Mucosa of rectum (tissue), 2 donors: ENCODE results near the gene ID2.

ENCODE experiments used
- H3K27ac ChIP-seq, 2 donors: one replicate each; pipeline ENCODE4 v1.7.0; 2013; ENCODE audit warnings: inconsistent platforms in 2 of 2, low read depth in 2 of 2, low read length in 2 of 2
- H3K27me3 ChIP-seq, 2 donors: one replicate each; pipeline ENCODE4 v1.7.0; 2013; ENCODE audit warnings: low read length in 2 of 2; ENCODE audit not compliant: control insufficient read depth in 2 of 2, insufficient read depth in 2 of 2
- H3K36me3 ChIP-seq, 2 donors: one replicate each; pipeline ENCODE4 v1.7.0; 2013; ENCODE audit warnings: low read length in 2 of 2; ENCODE audit not compliant: control insufficient read depth in 2 of 2, insufficient read depth in 2 of 2
- H3K4me1 ChIP-seq, 2 donors: one replicate each; pipeline ENCODE4 v1.7.0; 2013; ENCODE audit warnings: low read length in 2 of 2, mild to moderate bottlenecking in 1 of 2; ENCODE audit not compliant: control insufficient read depth in 2 of 2, insufficient read depth in 2 of 2
- H3K4me3 ChIP-seq, 2 donors: one replicate each; pipeline ENCODE4 v1.7.0; 2013; ENCODE audit warnings: low read length in 2 of 2
- H3K9ac ChIP-seq, 2 donors: one replicate each; pipeline ENCODE4 v1.7.0; 2013; ENCODE audit warnings: low read length in 2 of 2, low read depth in 1 of 2, mild to moderate bottlenecking in 1 of 2
- H3K9me3 ChIP-seq, 2 donors: one replicate each; pipeline ENCODE4 v1.7.0; 2013; ENCODE audit warnings: low read length in 2 of 2; ENCODE audit not compliant: control insufficient read depth in 2 of 2
- donor health status: healthy.
- donor health status: Normal muscosa, but diverticular disease.

The ID2 gene

GRCh38 chr2:8658064-8658862, 23.6 kb upstream of the ID2 start:
- H3K4me3 ChIP-seq, result no peak overlapping the region
- no peaks in the 10 kb centered on the region for H3K27me3 ChIP-seq
- no peaks in the 10 kb centered on the region for H3K4me1 ChIP-seq
- no peaks in the 10 kb centered on the region for H3K9me3 ChIP-seq
- H3K27ac ChIP-seq, result no peak overlapping the region
- H3K36me3 ChIP-seq, result no peaks in the 10 kb centered on the region
- H3K9ac ChIP-seq, result no peak overlapping the region

- no peaks in the 10 kb centered on the region for H3K36me3 ChIP-seq
- no peak overlapping the region for H3K27ac ChIP-seq
- no peak overlapping the region for H3K4me3 ChIP-seq
- H3K4me1 ChIP-seq, result no peaks in the 10 kb centered on the region
- no peaks in the 10 kb centered on the region for H3K27me3 ChIP-seq
- no peaks in the 10 kb centered on the region for H3K9me3 ChIP-seq
- H3K9ac ChIP-seq, result no peak overlapping the region
Measured at GRCh38 chr2:8659092-8659734, 22.6 kb upstream of the ID2 start.

- H3K4me1 ChIP-seq, result no peaks in the 10 kb centered on the region
- no peaks in the 10 kb centered on the region for H3K9me3 ChIP-seq
- H3K36me3 ChIP-seq, result no peaks in the 10 kb centered on the region
- no peaks in the 10 kb centered on the region for H3K27me3 ChIP-seq
- no peak overlapping the region for H3K9ac ChIP-seq
- no peak overlapping the region for H3K27ac ChIP-seq
- H3K4me3 ChIP-seq, result no peak overlapping the region
Measured at GRCh38 chr2:8659735-8660492, 21.9 kb upstream of the ID2 start.

GRCh38 chr2:8661235-8661634, 20.6 kb upstream of the ID2 start:
- Histone ChIP-seq H3K4me1 (no peaks in the 10 kb centered on the region), H3K4me3 (no peak overlapping the region), H3K27me3 (no peaks in the 10 kb centered on the region), H3K9ac (no peak overlapping the region), H3K27ac (no peak overlapping the region), H3K36me3 (no peaks in the 10 kb centered on the region), H3K9me3 (no peaks in the 10 kb centered on the region)

- Histone ChIP-seq H3K27ac (no peak overlapping the region), H3K9ac (no peak overlapping the region), H3K9me3 (no peaks in the 10 kb centered on the region)
Measured at GRCh38 chr2:8661736-8662135, 20.1 kb upstream of the ID2 start.

GRCh38 chr2:8662239-8662879, 19.5 kb upstream of the ID2 start:
- Histone ChIP-seq H3K27me3 (no peaks in the 10 kb centered on the region), H3K9ac (no peak overlapping the region), H3K36me3 (no peaks in the 10 kb centered on the region), H3K4me1 (no peaks in the 10 kb centered on the region), H3K4me3 (no peak overlapping the region), H3K9me3 (no peaks in the 10 kb centered on the region), H3K27ac (no peak overlapping the region)

More at GRCh38 chr2:8661736-8662135, 20.1 kb upstream of the ID2 start:
- no peak overlapping the region for H3K4me3 ChIP-seq
- no peaks in the 10 kb centered on the region for H3K36me3 ChIP-seq
- H3K27me3 ChIP-seq, result no peaks in the 10 kb centered on the region
- no peaks in the 10 kb centered on the region for H3K4me1 ChIP-seq

GRCh38 chr2:8663997-8664396, 17.9 kb upstream of the ID2 start:
- H3K36me3 ChIP-seq, result no peaks in the 10 kb centered on the region
- no peaks in the 10 kb centered on the region for H3K27me3 ChIP-seq
- no peaks in the 10 kb centered on the region for H3K9me3 ChIP-seq
- H3K27ac ChIP-seq, result no peak overlapping the region
- H3K9ac ChIP-seq, result no peak overlapping the region
- H3K4me1 ChIP-seq, result no peaks in the 10 kb centered on the region
- H3K4me3 ChIP-seq, result no peak overlapping the region

- Histone ChIP-seq H3K4me3 (no peak overlapping the region), H3K27ac (no peak overlapping the region), H3K9me3 (no peaks in the 10 kb centered on the region), H3K4me1 (no peaks in the 10 kb centered on the region), H3K9ac (no peak overlapping the region), H3K27me3 (no peaks in the 10 kb centered on the region), H3K36me3 (no peaks in the 10 kb centered on the region)
Measured at GRCh38 chr2:8666581-8666980, 15.3 kb upstream of the ID2 start.

GRCh38 chr2:8667896-8668512, 13.9 kb upstream of the ID2 start:
- H3K36me3 ChIP-seq, result no peaks in the 10 kb centered on the region
- H3K9ac ChIP-seq, result no peak overlapping the region
- H3K4me3 ChIP-seq, result no peak overlapping the region
- no peak overlapping the region for H3K27ac ChIP-seq
- H3K4me1 ChIP-seq, result no peaks in the 10 kb centered on the region
- H3K27me3 ChIP-seq, result no peaks in the 10 kb centered on the region
- no peaks in the 10 kb centered on the region for H3K9me3 ChIP-seq
